Globus pallidus (tissue), 1 donor: ENCODE data around the gene CPNE4.

Experiments used
- DNase-seq: peaks from one replicate; pipeline ENCODE4 v3.0.0-alpha.2; 2015; ENCODE audit warnings: low spot score

Gene CPNE4

DNA sequence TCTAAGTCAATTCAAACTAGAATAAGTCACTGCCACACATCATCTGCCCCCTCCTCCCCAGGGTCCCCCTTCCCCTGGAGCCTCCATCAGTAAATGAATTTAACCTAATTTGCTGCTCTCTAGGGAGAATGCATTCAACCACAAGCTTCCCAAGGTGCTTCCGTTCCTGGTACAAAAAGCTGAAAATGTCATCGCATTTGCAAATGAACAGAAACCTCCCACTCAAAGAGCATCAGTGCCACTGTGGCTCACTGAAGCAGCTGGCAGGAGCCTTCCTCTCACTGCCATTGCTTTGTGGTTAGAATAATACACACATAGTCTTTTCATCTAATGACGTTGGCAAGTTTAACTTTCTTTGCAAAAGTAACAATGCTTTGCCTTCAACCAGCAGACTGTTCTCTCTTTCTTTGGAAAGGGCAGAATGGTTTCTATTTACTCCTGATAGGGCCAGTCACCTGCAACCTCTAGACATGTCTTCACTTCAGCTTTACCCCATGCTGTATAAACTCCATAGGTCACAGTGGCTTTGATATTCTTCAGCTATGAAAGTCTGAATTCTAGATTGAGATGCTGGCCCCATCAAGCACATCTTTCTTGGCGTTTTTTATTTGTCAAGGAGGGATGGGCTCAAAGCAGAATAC is 238.1 kb downstream of the CPNE4 start:
- DNase-seq = peak; percentile 5

DNA sequence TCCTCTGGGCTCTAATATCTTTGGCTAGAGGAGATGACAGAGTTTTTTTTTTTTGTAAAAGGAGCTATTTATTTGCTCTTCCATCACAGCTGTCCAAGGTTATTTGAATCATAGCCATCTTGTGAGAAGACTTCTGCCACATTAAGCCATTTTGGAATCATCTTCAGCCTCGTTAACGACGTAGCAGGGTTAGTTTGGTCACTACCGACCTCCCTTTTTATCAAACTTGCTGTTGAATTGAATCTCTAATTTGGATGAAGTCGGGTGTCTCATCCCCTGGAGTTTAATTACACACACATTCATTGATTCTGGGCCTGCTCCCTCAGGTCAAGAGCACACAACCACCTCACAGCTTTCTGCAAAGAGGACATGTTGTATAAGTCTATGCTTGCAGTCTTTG is 238.7 kb downstream of the CPNE4 start:
- DNase-seq = no peak

DNA sequence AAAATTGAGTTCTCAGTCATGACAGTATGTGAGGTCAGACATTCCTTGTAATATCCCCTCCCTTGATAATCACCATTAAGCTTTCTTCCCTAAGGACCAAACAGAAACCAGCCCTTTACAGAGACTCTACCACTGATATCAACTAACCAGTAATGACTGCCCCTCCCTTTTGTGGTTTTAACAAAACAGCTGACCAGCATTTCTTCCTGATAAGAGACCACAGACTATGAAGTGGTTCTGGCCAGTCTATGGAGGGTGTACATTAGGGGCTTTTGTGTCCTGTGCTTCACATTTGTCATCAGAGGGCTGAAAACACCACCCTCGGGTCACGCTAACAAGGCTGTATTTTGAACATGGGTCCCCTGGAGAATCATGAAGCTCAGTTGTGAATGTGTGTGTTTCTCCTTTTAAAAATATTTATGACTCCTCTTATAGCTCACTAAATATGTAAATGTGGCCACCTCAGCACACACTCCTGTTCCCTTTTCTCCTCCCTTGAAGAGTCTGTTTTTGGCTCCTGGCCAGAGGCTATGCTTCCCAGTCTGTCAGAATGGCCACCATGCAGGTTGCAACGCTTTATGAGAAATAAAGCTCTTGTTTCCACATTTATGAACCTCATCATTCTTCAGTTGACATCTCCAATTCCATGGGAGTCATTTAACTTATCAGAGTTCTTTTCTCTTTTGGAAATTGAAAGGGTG is 239.3 kb downstream of the CPNE4 start:
- no peak for DNase-seq

DNA sequence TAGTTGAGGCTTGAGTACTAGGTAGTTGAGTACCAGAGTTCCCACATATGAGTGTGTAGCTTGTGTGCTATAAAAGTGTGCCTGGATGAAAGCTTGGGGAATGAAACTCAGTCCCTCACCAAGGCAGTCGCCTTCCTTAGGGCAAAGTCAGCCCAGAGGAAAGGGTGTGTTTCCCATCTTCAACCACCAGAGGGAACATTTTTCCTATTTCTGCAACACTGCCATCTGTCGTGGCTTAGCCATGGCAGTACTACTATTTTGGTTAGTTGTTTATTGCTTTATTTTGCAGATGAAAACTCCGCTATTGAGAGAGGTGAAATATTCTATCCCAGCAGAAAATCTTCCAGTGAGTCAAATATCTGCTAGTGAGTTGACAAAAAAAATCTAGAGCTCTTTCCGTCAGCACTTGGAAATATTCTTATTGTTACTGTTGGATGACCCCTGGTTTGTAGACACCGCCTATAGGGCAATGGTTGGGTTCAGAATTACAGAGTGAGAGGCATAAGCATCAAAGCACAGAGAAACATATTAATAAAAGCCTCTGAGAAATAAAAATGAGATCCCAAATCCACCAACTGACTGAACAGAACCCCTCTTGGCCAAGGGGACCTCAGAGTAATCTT is 239.9 kb downstream of the CPNE4 start:
- DNase-seq = peak; percentile 31

DNA sequence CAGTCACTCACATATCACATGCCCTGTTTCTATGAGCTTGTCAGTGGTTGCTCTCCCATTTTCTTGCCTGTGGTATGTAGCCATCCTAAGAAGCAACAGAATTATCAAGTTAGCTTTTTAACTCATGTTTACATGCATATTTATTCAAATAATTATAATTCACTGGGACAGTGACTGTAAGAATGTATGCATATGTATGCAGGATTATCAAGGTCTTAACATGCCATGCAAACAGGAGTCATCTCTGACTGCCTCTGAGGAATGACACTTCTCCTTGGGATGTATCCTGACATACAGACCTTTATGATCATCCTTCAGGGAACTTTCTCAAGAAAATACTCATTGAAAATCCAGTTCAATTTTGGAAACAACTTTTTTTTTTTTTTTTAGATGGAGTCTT is 240.9 kb downstream of the CPNE4 start:
- DNase-seq = no peak

DNA sequence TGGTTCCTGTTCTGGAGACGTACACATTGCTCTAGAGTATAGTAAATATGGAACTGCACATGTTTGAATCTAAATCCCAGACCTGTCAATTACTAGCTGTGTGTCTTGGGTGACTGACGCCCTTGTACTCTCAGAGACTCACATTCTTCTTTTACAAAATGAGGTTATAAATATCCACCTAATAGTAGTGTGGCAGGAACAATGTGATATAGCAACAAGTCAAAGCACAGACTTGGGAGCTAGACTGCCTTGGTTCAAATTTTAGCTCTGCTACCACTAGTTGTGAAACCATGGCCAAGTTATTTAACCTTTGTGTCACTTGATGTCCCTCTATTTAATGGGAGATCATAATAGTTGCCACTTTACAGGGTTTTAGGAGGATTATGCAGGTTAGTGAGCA is 245.6 kb downstream of the CPNE4 start:
- no peak for DNase-seq

DNA sequence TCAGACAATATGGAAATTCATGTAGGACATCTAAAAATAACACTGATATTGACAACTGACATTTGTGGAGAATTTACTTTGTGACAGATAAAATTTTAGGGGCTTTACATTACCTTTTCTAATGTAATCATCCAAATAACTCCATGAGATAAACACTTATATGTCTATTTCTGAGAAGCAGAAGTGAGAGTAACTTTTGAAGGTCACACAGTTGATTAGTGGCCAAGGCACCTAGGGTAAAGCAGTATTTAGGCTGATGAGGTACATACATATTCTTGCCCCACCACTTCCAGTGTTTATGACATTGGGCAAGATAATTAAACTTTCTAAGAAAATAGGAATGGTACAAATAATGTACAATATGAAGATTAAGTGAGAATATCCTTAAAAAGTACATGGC is 248.4 kb downstream of the CPNE4 start:
- DNase-seq = no peak

DNA sequence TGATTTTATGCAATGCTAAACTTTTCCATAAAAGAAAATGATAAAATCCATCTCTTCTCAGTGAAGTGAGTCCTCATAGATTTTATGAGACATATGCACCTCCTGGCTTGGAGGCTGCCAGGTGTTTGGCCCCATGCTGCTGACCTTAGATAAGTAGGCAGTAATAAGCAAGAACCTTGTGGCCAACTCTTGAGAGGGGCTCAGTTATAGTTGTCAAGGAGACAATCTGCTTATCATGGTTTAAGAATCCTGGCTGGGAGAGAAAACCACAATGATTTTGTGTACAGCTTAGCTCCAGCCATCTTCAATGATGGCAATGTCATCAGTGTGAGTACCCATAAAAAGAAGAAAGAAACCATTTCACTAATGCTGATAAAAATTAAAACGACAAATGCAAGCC is 252.1 kb downstream of the CPNE4 start:
- no peak for DNase-seq

DNA sequence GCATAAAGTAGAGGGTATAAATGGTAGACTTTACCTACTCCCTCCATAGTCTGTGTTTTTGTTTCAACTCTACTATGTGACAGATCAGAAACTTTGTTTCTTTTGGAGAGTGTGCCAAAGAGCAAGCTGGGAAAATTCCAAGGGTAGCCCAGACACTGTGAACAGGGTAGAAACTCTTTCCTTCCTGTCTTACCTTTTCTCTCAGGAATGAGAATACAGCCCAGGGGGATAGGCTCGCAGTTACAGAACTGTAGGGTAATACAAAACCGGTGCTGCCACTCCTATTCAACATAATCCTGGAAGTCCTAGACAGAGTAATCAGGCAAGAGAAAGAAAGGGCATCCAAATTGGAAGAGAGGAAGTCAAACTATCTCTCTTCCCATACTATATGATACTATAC is 256.3 kb downstream of the CPNE4 start:
- no peak for DNase-seq

DNA sequence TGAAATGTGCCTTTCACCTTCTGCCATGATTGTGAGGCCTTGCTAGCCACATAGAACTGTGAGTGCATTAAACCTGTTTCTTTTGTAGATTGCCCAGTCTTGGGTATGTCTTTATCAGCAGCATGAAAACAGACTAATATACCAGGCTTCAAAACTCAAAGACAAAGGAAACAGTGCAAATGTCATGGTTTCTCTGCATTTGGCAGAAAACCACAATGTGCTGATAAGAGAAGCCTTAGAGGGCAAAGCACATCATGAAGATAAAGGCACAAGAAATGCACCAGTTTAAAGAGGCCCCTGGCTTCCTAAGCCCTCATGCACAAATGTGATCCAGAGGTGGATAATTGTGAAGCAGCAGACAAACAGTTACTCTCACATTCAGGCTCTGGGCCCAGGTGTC is 259.2 kb downstream of the CPNE4 start:
- no peak for DNase-seq

DNA sequence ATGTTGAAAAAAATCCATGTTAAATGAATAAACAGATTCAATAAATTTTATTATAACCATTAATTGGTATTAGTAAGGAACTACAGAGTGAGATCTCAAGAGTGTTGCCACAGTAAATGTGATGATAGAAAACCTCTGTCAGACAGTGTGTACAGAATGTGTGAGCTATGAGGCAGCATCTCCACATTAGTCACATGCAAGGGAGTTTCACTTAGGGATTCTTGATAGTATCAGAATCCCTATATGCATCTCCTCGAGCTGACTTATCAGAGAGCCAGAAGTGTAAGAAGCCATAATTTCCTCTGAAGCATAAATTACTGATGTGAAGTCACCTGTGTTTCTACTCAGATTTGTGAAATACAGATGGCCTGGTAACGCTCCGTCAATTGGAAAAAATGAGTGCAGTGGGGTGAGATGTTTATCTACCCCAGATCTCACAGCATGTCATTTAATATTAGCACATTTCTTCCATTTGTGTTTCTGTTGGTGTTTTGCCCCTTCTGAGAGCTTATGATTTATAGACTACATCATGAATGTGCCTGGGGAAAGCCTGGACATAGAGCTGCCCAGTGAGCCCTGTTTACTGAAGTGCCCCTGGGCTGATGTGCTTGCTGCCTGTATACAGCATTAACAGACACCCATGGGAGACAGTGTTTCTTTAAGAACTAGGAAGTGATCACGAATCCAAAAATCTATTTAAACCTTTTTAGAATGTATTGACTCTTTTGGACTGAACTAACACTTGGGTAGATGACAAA is 262.4 kb downstream of the CPNE4 start:
- DNase-seq = no peak

DNA sequence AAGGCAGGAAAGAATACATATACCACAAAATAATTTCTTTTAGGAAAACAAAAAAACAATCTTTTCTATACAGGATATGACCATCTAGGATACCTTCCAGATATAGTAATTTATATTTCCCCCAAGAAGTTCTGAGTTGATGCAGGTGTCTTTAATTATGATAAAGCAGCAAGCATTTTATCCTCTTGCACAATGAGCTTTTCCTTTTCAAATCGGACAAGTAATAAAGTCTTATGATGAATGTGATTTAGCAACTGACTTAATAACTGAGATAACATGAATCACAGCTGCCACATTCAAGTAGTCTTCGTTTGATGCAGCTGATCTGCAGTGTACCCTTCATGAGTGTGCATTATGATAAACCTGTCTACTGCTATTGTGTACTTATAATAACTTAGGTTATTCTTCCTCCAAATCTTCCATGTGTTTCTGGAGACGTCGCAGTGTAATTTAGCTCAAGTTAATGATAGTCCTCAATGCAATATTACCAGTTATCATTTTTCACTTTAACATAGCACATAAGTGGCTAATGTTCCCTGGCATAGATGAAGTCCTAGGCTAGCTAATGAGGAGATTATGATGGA is 271.7 kb downstream of the CPNE4 start:
- no peak for DNase-seq

DNA sequence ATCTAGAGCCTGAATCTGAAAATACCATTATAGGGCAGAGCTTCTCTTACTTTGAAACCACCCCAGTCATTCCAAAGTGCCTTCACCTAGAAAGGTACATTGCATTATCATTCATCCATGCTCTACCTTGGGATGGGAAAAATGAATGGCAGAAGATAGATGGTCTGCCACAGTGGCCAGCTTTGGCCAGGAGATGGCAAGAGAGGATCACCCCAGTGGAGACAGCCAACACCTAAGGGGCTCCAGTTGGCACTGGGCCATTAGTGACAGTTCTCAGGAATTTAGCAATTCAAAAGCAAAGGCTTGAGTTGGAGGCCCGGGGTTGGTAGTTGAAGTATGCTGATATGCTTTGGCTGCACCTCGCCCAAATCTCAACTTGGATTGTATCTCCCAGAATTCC is 278.4 kb downstream of the CPNE4 start:
- DNase-seq = no peak

DNA sequence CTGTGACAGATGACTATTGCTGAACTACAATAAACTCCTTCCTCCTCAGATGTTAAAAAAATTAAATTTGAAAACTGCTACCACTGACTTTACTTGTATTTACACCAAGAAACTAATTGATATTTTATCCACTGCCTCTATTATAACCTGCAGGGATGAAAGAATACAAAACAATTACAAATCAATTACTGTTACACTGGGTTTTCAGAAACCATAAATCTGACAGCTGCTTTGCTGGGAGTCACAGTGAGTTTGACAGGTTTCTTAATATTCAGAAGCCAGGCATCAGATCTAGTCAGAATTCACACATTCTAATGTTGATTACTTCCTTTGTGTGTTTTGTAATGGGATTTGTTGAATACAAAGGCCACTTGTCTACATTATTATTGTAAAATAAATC is 279.4 kb downstream of the CPNE4 start:
- no peak for DNase-seq

DNA sequence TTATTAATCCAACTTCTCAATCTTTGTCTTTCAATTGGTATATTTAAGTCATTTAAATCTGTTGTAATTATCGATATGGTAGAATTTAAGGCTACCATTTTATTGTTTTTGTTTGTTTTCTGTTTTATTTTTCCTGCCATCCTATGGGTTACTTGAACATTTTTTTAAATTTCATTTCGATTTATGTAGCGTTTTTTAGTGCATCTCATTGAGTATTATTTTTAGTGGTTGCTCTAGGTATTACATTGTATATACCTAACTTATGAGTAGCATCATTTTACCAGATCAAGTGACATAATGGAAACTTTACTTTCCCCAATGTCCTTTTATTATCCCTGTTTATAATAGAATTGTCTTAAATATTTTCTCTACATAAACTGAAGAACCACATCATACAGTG is 284.6 kb downstream of the CPNE4 start:
- DNase-seq = no peak

DNA sequence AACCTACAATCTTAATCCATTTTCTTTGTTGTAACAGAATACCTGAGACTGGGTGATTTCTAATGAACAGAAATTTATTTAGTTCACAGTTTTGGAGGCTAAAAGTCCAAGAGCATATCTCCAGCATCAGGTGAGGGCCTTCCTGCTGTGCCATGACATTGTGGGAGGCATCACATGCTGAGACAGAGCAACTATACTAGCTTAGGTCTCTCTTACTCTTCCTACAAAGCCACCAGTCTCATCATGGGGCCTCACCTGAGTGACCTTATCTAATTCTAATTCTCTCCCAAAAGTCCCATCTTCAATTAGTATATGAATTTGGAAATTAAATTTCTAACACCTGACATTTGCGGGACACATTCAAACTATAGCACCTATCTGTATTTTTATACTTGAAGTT is 285.0 kb downstream of the CPNE4 start:
- no peak for DNase-seq

DNA sequence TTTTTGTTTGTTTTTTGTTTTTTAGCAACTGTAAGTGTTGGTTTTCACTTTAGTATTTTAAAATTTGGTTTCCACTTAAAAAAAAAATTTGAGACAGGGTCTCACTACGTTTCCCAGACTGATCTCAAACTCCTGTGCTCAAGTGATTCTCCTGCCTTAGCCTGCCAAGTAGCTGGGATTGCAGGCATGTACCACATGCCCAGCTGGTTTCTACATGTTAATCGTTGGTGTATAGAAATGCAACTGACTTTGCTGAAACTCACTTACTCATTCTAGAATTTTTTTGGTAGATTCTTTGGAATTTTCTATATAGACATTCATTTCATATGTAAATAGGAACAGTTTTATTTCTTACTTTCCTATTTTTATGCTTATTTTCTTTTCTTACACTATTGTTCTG is 287.3 kb downstream of the CPNE4 start:
- DNase-seq = no peak

DNA sequence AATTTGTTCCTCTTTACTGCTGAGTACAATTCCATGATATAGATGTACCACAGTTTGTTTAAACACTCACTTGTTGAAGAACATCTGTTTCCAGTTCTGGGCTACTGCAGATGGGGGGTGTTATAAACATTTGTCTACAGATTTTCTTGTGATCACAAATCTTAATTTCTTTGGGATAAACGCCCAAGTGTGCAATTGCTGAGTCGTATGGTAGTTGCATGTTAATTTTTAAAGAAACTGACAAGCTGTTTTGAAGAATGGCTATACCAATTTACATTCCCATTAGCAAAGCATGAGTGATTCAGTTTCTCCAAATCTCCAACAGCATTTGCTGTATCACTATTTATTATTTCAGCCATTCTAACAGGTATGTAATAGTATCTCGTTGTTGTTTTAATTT is 290.0 kb downstream of the CPNE4 start:
- no peak for DNase-seq

DNA sequence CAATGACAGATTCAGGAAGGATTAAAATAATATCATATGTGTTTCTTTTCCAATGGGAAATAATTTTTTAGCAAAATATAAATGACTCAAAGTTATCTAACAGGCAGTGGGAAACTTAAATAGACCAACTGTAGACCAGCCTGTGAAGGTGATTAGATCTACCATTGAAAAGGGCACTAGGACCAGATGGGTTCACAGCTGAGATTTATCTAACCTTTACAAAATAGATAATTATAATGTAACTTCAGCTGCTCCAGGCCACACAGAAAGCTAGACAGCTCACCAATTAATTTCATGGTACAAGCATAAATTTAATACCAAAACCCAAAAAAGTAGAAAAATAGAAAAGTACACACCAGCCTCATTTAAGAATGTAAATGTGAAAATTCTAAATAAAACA is 291.7 kb downstream of the CPNE4 start:
- DNase-seq = no peak

DNA sequence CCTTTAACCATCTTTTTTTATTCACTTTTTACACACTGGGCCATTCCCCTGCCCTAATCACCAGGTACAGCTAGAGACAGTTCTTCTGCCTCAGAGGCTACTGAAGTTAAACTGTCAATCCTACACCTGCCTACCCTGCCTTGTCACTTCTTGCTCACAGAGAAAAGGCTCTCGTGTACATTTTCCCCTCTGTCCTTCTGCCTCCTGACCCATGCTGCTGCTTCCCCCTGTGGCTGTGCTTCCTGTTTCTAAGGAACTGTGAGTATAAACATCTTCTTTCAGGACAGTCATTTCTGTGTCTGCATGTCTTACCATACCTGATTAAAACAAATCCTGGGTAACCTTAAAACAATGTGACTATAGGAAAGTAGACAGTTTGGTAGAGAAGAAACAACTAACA is 295.6 kb downstream of the CPNE4 start:
- DNase-seq = no peak

DNA sequence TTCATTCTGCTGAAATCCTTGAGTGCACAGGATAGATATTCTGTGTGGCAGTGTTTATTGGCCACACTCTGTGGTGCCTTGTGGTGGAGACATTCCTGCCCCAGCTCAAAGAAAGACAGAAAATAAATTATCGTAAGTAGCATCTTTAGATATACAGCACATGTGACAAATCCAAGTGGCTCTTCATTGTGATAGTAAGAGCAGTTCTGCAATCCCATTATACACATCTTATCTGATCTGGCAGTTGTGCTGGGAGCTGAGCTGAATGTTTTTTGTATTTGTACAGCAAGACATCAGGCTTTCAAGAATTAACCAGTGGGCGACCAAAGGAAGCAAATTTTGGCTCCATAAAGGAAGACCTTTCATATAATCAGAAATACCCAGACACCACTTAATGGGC is 296.7 kb downstream of the CPNE4 start:
- no peak for DNase-seq

DNA sequence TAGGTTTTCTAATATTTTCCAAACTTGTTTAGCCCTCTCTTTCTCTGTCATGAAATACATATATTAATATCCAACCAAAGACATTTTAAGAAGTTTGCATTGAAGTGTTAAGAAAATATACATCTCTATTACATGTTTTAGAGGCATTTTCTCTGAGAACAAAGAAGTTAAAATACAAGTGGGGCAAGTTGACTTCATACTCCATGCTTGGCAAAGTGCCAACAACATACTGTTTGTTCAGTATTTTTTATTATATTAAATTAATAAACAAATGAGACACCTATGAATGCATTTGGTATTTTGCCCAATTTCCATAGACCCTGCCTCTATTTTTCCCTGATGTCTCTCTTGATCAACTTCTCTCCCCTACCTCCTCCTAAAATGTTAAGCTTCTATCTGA is 299.3 kb downstream of the CPNE4 start:
- DNase-seq = no peak

DNA sequence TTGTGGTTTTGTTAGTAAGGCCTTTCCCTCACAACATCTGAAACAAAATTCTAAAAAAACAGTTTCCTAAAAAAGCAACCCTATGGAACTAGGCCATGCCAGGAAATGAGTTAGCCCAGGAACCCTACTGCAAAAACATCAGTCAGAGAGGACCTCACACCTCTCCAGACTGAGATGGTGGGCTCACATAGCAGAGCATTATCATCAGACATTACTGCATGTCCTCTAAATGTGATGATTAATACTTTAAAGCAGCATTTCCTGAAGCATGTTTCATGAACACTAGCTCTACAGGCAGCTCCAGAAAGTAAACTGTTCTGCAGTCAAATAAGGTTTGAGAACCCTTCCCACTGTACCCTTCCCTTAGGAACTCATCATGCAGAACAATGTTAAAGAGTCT is 299.7 kb downstream of the CPNE4 start:
- no peak for DNase-seq
